LNCaP clone FGC (cell line): ENCODE measurements around the gene PRAME.
"Not testable (repeated sequence)": the region's sequence is repeated elsewhere in the genome, so short reads cannot be mapped to it uniquely, and the experiment has no call there.

ENCODE experiments used
- DNase-seq: peaks from one replicate; pipeline ENCODE4 v3.0.0-alpha.2; 2011; ENCODE audit warnings: low read depth
- H3K4me3 ChIP-seq: 2 replicates; pipeline ENCODE4 v1.5.1; 2011; ENCODE audit warnings: mild to moderate bottlenecking, low read depth, low read length, control low read depth
- TF ChIP-seq, protein P1 (sequence below): IDR thresholded peaks from 2 replicates; pipeline ENCODE4 v1.5.1; 2012; ENCODE audit warnings: mild to moderate bottlenecking; ENCODE audit not compliant: control insufficient read depth, insufficient read depth; ENCODE audit errors: extremely low read depth

PRAME gene

DNA sequence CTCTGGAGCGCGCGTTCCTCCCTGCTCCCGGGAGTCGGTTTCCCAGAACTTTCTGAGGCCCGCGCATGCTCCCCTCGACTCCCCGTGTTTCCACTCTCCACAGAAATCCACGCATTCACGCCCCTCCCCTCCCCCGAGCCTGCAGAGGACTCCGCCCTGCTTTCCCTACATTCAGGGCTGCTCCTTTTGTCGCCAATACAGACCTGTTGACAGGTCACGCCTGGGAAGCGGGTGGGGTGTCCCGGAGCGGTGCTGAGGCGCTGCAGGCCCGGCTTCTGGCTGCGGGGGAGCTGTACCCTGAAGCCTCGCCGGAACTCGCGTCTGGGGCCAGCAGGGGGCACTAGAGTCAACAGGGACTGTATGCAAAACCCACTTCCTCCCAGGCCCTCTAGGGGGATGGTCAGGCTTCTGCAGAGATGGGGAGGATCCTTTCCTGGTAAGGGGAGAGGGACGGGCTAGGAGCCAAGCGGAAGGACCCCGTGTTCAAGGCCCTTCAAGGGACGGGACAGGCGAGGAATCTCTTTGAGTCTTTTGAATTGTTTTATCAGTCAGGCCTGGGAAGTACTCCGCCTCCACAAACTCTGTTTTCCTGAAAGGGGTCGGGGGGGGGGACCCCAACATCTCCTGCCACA, at the start of gene PRAME:
Gene PRAME (minus strand): TSS at position 294 of the 632 bp plus-strand sequence. CDS start 2,433 bp downstream, outside the sequence.
- peak; percentile 65 for DNase-seq
- H3K4me3 ChIP-seq, result peak within 1 kb of the TSS; percentile 92

DNA sequence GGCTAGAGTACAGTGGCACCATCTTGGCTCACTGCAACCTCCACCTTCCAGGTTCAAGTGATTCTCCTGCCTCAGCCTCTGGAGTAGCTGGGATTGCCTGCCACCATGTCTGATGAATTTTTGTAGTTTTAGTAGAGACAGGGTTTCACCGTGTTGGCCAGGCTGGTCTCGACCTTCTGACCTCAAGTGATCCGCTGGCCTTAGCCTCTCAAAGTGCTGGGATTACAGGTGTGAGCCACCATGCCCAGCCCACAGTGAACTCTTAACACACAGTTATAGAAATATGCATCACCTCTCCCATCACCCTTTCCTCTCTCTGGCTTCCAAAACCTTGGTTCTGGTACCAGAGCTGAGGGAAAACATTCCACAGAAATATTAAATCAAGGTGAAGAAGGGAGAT, 49.0 kb upstream of the PRAME start:
- not testable (repeated sequence) for H3K4me3 ChIP-seq, DNase-seq

More for the DNA sequence above, at the start of gene PRAME:
- TF ChIP-seq, protein P1, sequence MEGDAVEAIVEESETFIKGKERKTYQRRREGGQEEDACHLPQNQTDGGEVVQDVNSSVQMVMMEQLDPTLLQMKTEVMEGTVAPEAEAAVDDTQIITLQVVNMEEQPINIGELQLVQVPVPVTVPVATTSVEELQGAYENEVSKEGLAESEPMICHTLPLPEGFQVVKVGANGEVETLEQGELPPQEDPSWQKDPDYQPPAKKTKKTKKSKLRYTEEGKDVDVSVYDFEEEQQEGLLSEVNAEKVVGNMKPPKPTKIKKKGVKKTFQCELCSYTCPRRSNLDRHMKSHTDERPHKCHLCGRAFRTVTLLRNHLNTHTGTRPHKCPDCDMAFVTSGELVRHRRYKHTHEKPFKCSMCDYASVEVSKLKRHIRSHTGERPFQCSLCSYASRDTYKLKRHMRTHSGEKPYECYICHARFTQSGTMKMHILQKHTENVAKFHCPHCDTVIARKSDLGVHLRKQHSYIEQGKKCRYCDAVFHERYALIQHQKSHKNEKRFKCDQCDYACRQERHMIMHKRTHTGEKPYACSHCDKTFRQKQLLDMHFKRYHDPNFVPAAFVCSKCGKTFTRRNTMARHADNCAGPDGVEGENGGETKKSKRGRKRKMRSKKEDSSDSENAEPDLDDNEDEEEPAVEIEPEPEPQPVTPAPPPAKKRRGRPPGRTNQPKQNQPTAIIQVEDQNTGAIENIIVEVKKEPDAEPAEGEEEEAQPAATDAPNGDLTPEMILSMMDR, result peak; percentile 90

DNA sequence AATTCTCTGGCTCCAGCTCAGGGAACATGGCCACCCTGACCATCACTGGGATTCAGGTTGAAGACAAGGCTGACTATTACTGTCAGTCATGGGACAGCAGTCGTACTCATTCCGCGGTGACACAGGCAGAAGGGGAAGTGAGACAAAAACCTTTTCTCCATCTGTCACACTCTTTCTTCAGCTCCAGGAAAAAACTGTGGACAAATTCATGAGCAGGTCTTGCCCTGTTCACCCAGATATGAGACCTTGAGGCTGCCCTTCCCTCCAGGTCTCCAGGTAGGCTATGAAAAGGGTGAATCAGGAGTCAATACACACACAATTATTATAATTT, 46.0 kb upstream of the PRAME start:
- no peak overlapping the region for H3K4me3 ChIP-seq
- no peak for DNase-seq
- TF ChIP-seq, protein P1, result no peak

- TF ChIP-seq, protein P1, result no peak
- DNase-seq, result no peak
- no peak overlapping the region for H3K4me3 ChIP-seq
Observed at GRCh38 chr22:22604326-22605073, 45.4 kb upstream of the PRAME start.

DNA sequence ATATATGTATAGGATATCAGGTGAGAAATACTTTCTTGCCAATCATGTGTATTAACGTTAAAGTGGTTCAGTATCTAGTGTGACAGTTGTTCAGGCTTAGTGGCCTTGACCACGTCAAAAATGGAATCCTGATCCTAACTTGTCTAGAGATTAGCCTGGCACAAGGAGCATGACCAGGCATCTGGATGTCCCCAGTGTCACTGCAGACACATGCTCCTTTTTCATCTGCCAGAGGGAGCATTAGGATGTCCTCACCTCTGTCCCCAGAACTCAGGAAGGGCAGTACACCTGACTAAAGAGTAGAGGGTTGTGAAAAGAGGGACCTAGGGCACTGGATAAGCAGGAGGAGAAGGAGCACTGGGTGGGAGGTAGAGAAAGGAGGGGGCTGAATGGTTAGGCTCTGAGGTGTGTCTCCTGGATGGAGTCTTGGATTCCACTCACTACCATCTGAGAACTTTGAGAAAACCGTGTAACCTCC, 44.4 kb upstream of the PRAME start:
- TF ChIP-seq, protein P1, result no peak
- no peak for DNase-seq
- no peak overlapping the region for H3K4me3 ChIP-seq

DNA sequence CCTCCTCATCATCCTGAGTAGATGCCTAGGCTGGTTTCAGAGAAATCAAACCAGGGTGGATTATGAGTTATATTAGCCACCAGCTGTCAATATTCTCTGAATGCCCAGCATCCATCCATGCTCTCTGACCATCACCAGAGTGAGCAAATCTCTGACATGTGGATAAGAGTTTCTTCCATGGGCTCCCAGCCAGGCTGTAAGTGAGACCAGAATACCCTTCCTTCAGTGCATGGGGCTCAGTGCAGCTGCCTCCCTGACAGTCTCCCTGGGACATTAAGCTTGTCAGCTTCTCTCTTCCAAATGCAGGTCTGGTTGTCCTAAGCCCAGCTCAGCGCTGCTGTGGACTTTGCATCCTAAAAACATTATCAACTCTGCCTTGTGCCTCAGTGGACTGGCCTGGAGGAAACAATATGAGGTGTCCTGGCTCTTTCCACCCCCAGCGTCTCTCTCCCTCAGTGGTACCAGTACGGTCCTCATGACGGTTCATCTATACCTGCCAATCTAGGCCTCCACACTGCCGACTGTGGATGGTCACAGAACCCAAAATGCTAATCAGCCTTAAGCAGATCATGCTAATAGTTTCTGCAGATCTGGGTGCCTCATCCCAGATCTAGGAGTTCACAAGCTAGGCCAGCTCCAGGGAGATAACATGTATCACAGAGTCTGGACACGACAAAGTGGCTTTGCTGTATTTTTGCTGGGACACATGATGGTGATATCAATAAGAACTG, 41.6 kb upstream of the PRAME start:
- H3K4me3 ChIP-seq, result no peak overlapping the region
- TF ChIP-seq, protein P1, result no peak
- no peak for DNase-seq

DNA sequence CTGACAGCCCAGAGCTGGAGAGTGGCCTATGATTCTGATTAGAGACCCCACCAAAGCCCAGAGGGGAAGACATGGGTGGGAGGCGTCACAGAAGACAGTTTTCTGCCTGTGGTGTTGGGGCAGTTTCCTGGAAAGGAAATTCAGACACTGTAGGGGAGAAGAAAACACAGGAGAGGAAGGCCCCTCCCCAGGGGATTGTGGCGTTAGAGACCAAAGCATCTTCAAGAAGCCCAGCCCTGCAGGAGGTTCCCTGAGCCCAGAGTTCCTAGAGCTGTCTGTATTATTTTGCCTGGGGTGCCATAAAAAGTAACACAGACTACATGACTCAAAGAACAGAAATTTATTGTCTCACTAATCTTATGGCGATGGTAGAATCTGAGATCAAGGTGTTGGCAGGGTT, 40.2 kb upstream of the PRAME start:
- H3K4me3 ChIP-seq, result no peak overlapping the region
- DNase-seq, result no peak
- TF ChIP-seq, protein P1, result no peak
